Neural cell (in vitro differentiated cells): ENCODE data around the gene CSNK1E.

Source experiments
- CTCF ChIP-seq: fragments of 450-650 bp; IDR thresholded peaks from 2 replicates; pipeline ENCODE4 v1.5.1; 2014; ENCODE audit warnings: antibody characterized with exemption, mild to moderate bottlenecking, moderate library complexity; ENCODE audit not compliant: poor library complexity, severe bottlenecking
- EP300 ChIP-seq: fragments of 450-650 bp; conservative IDR thresholded peaks from 2 replicates; pipeline ENCODE4 v1.6.1; 2014; ENCODE audit warnings: antibody characterized with exemption, mild to moderate bottlenecking, moderate library complexity; ENCODE audit not compliant: poor library complexity, severe bottlenecking
- EZH2 ChIP-seq: fragments of 200-600, 300-800 bp; shearing (Covaris generic), sonication (generic); IDR thresholded peaks from 2 replicates; pipeline ENCODE4 v1.6.1; 2014; ENCODE audit warnings: antibody characterized with exemption, low read length, borderline replicate concordance, mild to moderate bottlenecking; ENCODE audit not compliant: insufficient read depth, poor library complexity, severe bottlenecking
- POLR2AphosphoS5 ChIP-seq: IDR thresholded peaks from 2 replicates; pipeline ENCODE4 v1.6.1; 2012
- RAD21 ChIP-seq: fragments of 450-650 bp; conservative IDR thresholded peaks from 2 replicates; pipeline ENCODE4 v1.6.1; 2014; ENCODE audit warnings: antibody characterized with exemption, mild to moderate bottlenecking, moderate library complexity
- REST ChIP-seq: IDR thresholded peaks from 2 replicates; pipeline ENCODE4 v1.6.1; 2012; ENCODE audit warnings: borderline replicate concordance
- SMC3 ChIP-seq: fragments of 450-650 bp; conservative IDR thresholded peaks from 2 replicates; pipeline ENCODE4 v1.6.1; 2014; ENCODE audit warnings: antibody characterized with exemption, mild to moderate bottlenecking, moderate library complexity; ENCODE audit not compliant: poor library complexity

GRCh38 chr22:38300946-38301345, 16.3 kb downstream of the CSNK1E start:
- TF ChIP-seq CTCF (no peak), EP300 (no peak), POLR2AphosphoS5 (no peak), SMC3 (no peak), EZH2 (no peak), RAD21 (no peak), REST (no peak)
